ENCODE results near the gene FADD.
"Not testable (repeated sequence)": the region's sequence is repeated elsewhere in the genome, so short reads cannot be mapped to it uniquely, and the experiment has no call there.

The FADD gene

DNA sequence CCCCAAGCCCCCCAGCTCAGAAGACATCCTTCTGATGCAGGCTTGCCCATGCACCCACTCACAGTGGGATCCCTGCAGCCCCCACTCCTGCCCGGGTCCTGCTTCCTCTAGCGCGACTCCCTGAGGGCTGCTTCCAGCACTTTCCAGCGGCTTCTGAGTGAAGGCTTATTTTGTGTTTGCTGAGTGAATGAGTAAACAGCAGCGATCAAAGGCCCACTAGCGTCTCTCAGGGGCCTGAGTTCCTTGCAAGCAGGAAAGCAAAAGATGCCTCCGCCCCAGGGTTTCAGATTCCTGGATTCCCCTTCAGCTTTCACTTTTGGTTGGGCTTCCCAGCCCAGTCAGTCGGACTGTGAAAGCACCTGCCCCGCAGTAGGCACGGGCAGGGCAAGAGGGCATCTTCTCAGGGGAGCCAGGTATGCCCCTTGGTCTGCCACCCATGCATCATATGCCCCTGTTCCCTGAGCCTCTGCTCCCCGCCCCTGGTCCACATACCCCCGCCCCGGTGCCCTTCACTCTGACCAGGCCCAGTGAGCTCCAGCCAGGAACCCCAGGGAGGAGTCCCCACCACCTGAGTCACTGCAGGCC, 9.2 kb downstream of the FADD start:
- DNase-seq (ENCODE audit: extremely low spot score): no peak
- ChIA-PET POLR2A (no interaction called here), CTCF (interaction anchor here (3.8 kb wide), 1 partner anchor 16 kb away, joined by 10 read pairs; no protein-coding TSS in a partner anchor)
- TF ChIP-seq, protein P1, sequence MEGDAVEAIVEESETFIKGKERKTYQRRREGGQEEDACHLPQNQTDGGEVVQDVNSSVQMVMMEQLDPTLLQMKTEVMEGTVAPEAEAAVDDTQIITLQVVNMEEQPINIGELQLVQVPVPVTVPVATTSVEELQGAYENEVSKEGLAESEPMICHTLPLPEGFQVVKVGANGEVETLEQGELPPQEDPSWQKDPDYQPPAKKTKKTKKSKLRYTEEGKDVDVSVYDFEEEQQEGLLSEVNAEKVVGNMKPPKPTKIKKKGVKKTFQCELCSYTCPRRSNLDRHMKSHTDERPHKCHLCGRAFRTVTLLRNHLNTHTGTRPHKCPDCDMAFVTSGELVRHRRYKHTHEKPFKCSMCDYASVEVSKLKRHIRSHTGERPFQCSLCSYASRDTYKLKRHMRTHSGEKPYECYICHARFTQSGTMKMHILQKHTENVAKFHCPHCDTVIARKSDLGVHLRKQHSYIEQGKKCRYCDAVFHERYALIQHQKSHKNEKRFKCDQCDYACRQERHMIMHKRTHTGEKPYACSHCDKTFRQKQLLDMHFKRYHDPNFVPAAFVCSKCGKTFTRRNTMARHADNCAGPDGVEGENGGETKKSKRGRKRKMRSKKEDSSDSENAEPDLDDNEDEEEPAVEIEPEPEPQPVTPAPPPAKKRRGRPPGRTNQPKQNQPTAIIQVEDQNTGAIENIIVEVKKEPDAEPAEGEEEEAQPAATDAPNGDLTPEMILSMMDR (IDR thresholded peaks at IDR 0.05; ENCODE audit: control extremely low read depth, extremely low read depth, low read depth, missing control alignments): no peak

DNA sequence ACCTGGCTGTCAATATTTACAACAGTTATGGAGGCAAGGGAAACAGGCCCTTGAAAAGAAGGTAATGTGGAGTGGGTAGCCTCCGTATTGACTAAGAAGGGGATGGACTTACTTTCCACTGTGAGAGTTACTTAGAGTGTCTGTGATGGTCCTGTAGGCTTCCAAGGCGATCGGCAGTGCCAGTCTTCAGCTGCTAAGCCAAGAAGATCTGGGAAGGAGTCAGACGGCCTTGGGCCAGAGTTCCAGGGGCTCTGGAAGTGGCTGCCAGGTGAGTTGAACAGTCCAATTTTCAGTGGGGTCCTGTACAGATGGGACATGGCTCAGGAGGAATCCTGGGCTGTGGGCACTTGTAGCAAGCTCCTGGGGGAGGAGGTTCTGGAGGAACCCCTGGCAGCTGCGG, 14.3 kb downstream of the FADD start:
- DNase-seq (ENCODE audit: extremely low spot score); CTCF ChIA-PET; POLR2A ChIA-PET: not testable (repeated sequence)

DNA sequence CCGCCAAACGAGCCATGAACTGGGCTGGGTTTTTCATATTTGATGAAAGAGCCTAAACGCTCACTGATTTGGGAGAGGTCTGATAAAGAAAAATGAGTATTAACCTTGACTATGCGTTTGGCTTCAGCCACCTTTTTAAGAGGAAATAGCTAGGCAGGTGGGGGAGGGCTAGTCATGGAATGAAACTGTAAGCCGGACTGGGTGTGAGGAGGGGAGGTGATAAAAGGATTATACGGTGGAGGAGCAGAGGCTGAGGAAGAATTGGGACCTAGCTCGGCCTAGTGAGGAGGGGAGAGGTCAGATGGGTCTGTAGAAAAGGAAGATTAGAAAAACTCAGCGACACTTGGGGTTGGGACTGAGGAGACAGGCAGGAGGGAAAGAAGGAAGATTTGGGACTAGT, 15.0 kb downstream of the FADD start:
- POLR2A ChIA-PET; DNase-seq (ENCODE audit: extremely low spot score); CTCF ChIA-PET: not testable (repeated sequence)

DNA sequence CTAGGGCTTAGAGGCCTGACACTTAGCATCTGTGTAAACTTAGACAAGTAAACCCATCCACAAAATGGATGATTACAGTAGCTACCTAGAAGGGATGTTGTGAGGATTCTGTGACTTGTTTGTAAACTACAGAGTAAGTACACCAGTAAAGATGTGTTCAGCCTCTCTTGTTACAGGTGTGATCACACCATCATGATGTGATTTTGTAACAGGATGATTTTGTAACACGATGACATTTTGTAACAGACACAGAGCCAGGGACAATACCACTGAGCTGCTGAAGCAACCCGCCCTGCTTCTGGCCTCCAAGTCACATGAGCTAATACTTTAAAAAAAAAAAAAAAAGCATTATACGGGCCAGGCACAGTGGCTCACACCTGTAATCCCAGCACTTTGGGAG, 17.0 kb downstream of the FADD start:
- CTCF ChIA-PET: interaction anchor here (1.0 kb wide), 1 partner anchor 13 kb away, joined by 3 read pairs; no protein-coding TSS in a partner anchor
- TF ChIP-seq, protein P1 (IDR thresholded peaks at IDR 0.05; ENCODE audit: control extremely low read depth, extremely low read depth, low read depth, missing control alignments): no peak
- POLR2A ChIA-PET: no interaction called here
- DNase-seq (ENCODE audit: extremely low spot score): no peak

DNA sequence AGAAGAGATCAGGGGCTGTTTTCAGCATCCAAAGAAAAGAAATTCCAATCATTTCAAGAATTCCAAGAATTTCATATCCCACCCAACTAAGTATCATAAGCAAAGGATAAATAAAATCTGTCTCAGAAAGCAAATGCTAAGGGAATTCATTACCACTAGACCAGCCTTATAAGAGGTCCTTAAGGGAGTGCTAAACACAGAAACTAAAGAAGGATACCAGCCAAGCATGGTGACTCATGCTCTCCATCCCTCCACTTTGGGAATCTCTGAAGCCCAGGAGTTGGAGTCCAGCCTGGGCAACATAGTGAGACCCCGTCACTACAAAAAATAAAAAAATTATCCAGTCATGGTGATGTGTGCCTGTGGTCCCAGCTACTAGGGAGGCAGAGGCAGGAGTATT, 17.8 kb downstream of the FADD start:
- POLR2A ChIA-PET: no interaction called here
- TF ChIP-seq, protein P1 (IDR thresholded peaks at IDR 0.05; ENCODE audit: control extremely low read depth, extremely low read depth, low read depth, missing control alignments): no peak
- CTCF ChIA-PET: no interaction called here
- DNase-seq (ENCODE audit: extremely low spot score): no peak

DNA sequence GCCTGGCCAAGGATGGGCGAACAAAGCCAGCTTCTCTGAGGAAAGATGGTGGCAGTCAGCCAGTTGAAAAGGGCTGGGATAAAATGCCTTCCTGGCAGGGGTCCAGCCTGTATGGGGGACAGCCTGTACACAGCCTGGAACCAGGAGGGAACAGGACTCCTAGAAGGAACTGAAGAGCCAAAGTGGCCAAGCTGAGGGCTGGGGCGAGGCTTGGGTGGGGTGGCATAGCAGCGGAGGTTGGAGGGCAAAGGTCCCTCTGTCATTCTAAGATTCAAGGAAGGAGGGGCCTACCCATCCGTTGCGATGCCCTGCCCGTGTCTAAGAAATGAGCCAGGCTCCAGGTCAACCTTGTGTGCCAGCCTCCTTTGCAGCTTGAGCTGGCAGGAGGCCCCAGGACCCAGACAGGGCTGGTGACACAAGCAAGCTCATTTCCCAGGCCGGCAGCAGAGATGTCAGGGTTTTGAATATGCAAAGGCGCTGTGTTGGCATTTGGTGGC, 22.6 kb downstream of the FADD start:
- ChIA-PET CTCF (no interaction called here), POLR2A (no interaction called here)
- no peak for DNase-seq (ENCODE audit: extremely low spot score)
- TF ChIP-seq, protein P1 (IDR thresholded peaks at IDR 0.05; ENCODE audit: control extremely low read depth, extremely low read depth, low read depth, missing control alignments): no peak

DNA sequence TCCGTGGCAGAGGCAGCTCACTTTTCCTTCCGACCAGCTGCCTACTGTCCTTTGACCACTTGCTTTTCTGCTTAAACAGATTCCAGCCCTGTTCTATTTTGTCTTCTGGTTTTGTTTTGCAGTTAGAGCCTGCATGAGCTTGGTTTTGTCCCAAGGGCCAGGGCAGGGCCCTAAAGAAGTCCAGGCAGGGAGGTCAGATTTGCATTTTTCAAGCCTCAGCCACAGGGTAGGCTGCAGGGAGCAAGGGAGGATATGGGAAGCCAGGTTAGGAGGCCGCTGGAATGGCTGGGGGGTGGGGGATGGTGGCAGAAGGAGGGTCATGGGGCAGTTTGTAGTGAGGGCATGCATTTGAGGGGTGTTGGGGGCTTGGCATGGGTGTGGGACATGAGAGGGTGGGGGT, 23.1 kb downstream of the FADD start:
- DNase-seq (ENCODE audit: extremely low spot score): no peak
- TF ChIP-seq, protein P1 (IDR thresholded peaks at IDR 0.05; ENCODE audit: control extremely low read depth, extremely low read depth, low read depth, missing control alignments): no peak
- ChIA-PET POLR2A (no interaction called here), CTCF (no interaction called here)

DNA sequence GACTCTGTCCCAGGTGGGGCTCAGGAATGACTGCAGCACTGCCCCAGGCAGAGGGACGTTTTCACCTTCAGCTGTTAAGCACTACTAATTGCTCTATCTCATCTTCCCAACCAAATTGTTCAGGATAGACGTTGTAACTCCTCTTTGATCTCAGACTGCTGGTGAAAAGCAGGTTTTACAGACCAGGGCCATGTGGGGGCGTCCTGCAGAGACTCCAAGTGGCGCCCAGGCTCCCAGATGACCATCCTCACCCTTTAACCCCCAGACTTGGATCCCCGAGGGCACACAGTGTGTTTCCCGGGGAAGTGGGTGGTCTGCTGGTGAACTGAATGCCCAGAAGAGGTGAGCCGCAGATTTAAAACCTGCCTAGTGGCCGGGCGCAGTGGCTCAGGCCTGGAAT, 23.9 kb downstream of the FADD start:
- CTCF ChIA-PET: no interaction called here

More for the DNA sequence above, 23.9 kb downstream of the FADD start:
- DNase-seq (ENCODE audit: extremely low spot score): no peak
- TF ChIP-seq, protein P1 (IDR thresholded peaks at IDR 0.05; ENCODE audit: control extremely low read depth, extremely low read depth, low read depth, missing control alignments): no peak
- POLR2A ChIA-PET: no interaction called here

All from GM10248 (cell line).